ENCODE results near the gene TMEM117.
"Not testable (repeated sequence)": the region's sequence is repeated elsewhere in the genome, so short reads cannot be mapped to it uniquely, and the experiment has no call there.

TMEM117 gene

GRCh38 chr12:44250440-44250839, 414.6 kb downstream of the TMEM117 start:
- not testable (repeated sequence) for H3K23ac ChIP-seq (ENCODE audit: low read depth, low read length, poor library complexity); H3K4me1 ChIP-seq (ENCODE audit: control insufficient read depth in 2 of 2, insufficient read depth in 1 of 2, low read depth in 1 of 2, low read length in 2 of 2); H2BK15ac ChIP-seq (ENCODE audit: low read length); H3K27ac ChIP-seq (replicated peaks; ENCODE audit: low read length); H2BK12ac ChIP-seq (ENCODE audit: low read length); H3K4ac ChIP-seq (ENCODE audit: low read length); H3K18ac ChIP-seq (ENCODE audit: low read length); H3K79me1 ChIP-seq (ENCODE audit: low read depth, low read length); H3K9me3 ChIP-seq (replicated peaks in 1 of 2; ENCODE audit: control insufficient read depth in 2 of 2, insufficient read depth in 1 of 2, low read depth in 1 of 2, low read length in 2 of 2); H2BK5ac ChIP-seq (ENCODE audit: low read length); H2BK120ac ChIP-seq (ENCODE audit: low read depth, low read length); H3K27me3 ChIP-seq (ENCODE audit: control insufficient read depth in 3 of 3, insufficient read depth in 3 of 3, low read depth in 1 of 3, low read length in 3 of 3); H3K36me3 ChIP-seq (replicated peaks in 1 of 2; ENCODE audit: control insufficient read depth in 2 of 2, insufficient read depth in 2 of 2, low read length in 2 of 2); H3K4me3 ChIP-seq (ENCODE audit: low read length in 2 of 2); H2AFZ ChIP-seq (ENCODE audit: low read length); H2AK5ac ChIP-seq (ENCODE audit: low read depth, low read length); H4K91ac ChIP-seq (ENCODE audit: low read depth, low read length, poor library complexity); H3K4me2 ChIP-seq (ENCODE audit: insufficient read depth, low read length, poor library complexity, severe bottlenecking); H4K8ac ChIP-seq (ENCODE audit: low read depth, low read length); H3K9ac ChIP-seq (ENCODE audit: low read depth, low read length, poor library complexity); DNase-seq (ENCODE audit: low spot score); H3K14ac ChIP-seq (ENCODE audit: low read length)
- no CpG with 5 or more reads among the region's 1 CpG for WGBS, 2 donors (ENCODE audit: extremely low coverage in 2 of 2, insufficient read length in 2 of 2, insufficient replicate concordance in 1 of 2)

DNA sequence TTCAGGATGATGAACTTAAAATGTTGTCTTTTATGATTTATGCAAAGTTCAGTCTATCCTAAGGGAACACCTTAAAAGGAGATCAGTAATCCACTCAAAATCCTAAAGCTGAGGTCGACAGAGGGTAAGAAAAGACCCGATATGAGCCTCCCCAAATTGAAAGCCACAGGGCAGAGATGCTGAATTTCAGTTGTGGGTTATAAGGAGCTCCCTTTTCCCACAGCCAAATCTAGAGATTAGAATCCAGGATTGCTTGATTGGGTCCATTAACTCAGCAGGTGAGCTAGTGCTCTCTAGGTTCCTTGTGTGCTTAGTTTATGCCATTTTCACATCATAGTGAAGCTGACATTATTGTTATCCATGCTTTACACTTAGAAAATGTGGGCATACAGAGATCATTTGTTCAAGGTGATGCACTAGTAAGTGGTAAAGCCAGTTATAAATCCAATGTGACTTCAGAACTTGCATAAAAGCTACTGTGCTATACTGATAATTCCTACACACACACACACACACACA, 417.5 kb downstream of the TMEM117 start:
- Histone ChIP-seq H3K4me3 (ENCODE audit: low read length in 2 of 2) (no peak overlapping the region), H3K4me2 (ENCODE audit: insufficient read depth, low read length, poor library complexity, severe bottlenecking) (no peak overlapping the region), H3K9ac (ENCODE audit: low read depth, low read length, poor library complexity) (no peak overlapping the region), H3K36me3 (replicated peaks in 1 of 2; ENCODE audit: control insufficient read depth in 2 of 2, insufficient read depth in 2 of 2, low read length in 2 of 2) (no peaks in the 10 kb centered on the region), H2BK5ac (ENCODE audit: low read length) (no peak overlapping the region), H3K27me3 (ENCODE audit: control insufficient read depth in 3 of 3, insufficient read depth in 3 of 3, low read depth in 1 of 3, low read length in 3 of 3) (no peaks in the 10 kb centered on the region), H3K14ac (ENCODE audit: low read length) (no peak overlapping the region), H3K4me1 (ENCODE audit: control insufficient read depth in 2 of 2, insufficient read depth in 1 of 2, low read depth in 1 of 2, low read length in 2 of 2) (no peaks in the 10 kb centered on the region), H3K4ac (ENCODE audit: low read length) (no peak overlapping the region), H3K9me3 (replicated peaks in 1 of 2; ENCODE audit: control insufficient read depth in 2 of 2, insufficient read depth in 1 of 2, low read depth in 1 of 2, low read length in 2 of 2) (no peaks in the 10 kb centered on the region), H2AFZ (ENCODE audit: low read length) (no peak overlapping the region), H2BK15ac (ENCODE audit: low read length) (no peak overlapping the region), H3K18ac (ENCODE audit: low read length) (no peak overlapping the region), H3K27ac (replicated peaks; ENCODE audit: low read length) (no peak overlapping the region), H3K79me1 (ENCODE audit: low read depth, low read length) (no peaks in the 10 kb centered on the region), H3K23ac (ENCODE audit: low read depth, low read length, poor library complexity) (no peak overlapping the region), H4K91ac (ENCODE audit: low read depth, low read length, poor library complexity) (no peak overlapping the region), H4K8ac (ENCODE audit: low read depth, low read length) (no peak overlapping the region), H2AK5ac (ENCODE audit: low read depth, low read length) (no peak overlapping the region), H2BK120ac (ENCODE audit: low read depth, low read length) (no peak overlapping the region), H2BK12ac (ENCODE audit: low read length) (no peak overlapping the region)
- DNase-seq (ENCODE audit: low spot score): no peak
- no CpG with 5 or more reads among the region's 2 CpGs for WGBS, 2 donors (ENCODE audit: extremely low coverage in 2 of 2, insufficient read length in 2 of 2, insufficient replicate concordance in 1 of 2)

DNA sequence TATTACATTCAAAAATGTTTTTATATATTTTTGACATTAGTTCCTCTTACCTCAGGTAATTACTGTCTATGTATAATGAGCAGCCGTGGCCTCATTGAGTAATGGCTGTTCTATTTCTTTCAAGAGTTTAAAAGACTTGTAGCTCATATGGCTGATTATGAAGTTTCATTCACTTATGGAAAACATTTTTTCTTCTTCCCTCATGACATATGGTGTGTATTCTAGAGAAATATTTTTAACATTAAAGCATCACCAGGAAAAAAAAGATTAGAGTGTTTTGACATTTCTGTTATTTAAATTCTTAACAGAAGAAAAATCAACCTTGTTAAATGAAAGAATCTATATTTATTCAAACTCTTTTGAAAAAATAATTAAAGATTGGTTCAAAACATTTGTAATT, 422.4 kb downstream of the TMEM117 start:
- no peak overlapping the region for H3K4ac ChIP-seq (ENCODE audit: low read length)
- H3K4me3 ChIP-seq (ENCODE audit: low read length in 2 of 2): no peak overlapping the region
- no peak overlapping the region for H3K4me2 ChIP-seq (ENCODE audit: insufficient read depth, low read length, poor library complexity, severe bottlenecking)
- no peaks in the 10 kb centered on the region for H3K79me1 ChIP-seq (ENCODE audit: low read depth, low read length)
- no peaks in the 10 kb centered on the region for H3K36me3 ChIP-seq (replicated peaks in 1 of 2; ENCODE audit: control insufficient read depth in 2 of 2, insufficient read depth in 2 of 2, low read length in 2 of 2)
- H3K14ac ChIP-seq (ENCODE audit: low read length): no peak overlapping the region
- no peak overlapping the region for H3K18ac ChIP-seq (ENCODE audit: low read length)
- H3K27ac ChIP-seq (replicated peaks; ENCODE audit: low read length): no peak overlapping the region
- H3K4me1 ChIP-seq (ENCODE audit: control insufficient read depth in 2 of 2, insufficient read depth in 1 of 2, low read depth in 1 of 2, low read length in 2 of 2): no peaks in the 10 kb centered on the region
- H2AK5ac ChIP-seq (ENCODE audit: low read depth, low read length): no peak overlapping the region
- no peak overlapping the region for H3K9ac ChIP-seq (ENCODE audit: low read depth, low read length, poor library complexity)
- H2BK12ac ChIP-seq (ENCODE audit: low read length): no peak overlapping the region
- H4K8ac ChIP-seq (ENCODE audit: low read depth, low read length): no peak overlapping the region
- H4K91ac ChIP-seq (ENCODE audit: low read depth, low read length, poor library complexity): no peak overlapping the region
- no peak for DNase-seq (ENCODE audit: low spot score)
- H2AFZ ChIP-seq (ENCODE audit: low read length): no peak overlapping the region
- H2BK5ac ChIP-seq (ENCODE audit: low read length): no peak overlapping the region
- no peak overlapping the region for H3K23ac ChIP-seq (ENCODE audit: low read depth, low read length, poor library complexity)
- H3K27me3 ChIP-seq (ENCODE audit: control insufficient read depth in 3 of 3, insufficient read depth in 3 of 3, low read depth in 1 of 3, low read length in 3 of 3): no peaks in the 10 kb centered on the region
- no peak overlapping the region for H2BK15ac ChIP-seq (ENCODE audit: low read length)
- H2BK120ac ChIP-seq (ENCODE audit: low read depth, low read length): no peak overlapping the region
- WGBS, 2 donors (ENCODE audit: extremely low coverage in 2 of 2, insufficient read length in 2 of 2, insufficient replicate concordance in 1 of 2): no CpG with 5 or more reads among the region's 1 CpG
- peaks cover 2 to 3% of the 10 kb centered on the region in 2 donors for H3K9me3 ChIP-seq (replicated peaks in 1 of 2; ENCODE audit: control insufficient read depth in 2 of 2, insufficient read depth in 1 of 2, low read depth in 1 of 2, low read length in 2 of 2)

- DNase-seq (ENCODE audit: low spot score): no peak
- no peaks in the 10 kb centered on the region for H3K27me3 ChIP-seq (ENCODE audit: control insufficient read depth in 3 of 3, insufficient read depth in 3 of 3, low read depth in 1 of 3, low read length in 3 of 3)
- no peak overlapping the region for H2AK5ac ChIP-seq (ENCODE audit: low read depth, low read length)
- H2BK12ac ChIP-seq (ENCODE audit: low read length): no peak overlapping the region
- H3K27ac ChIP-seq (replicated peaks; ENCODE audit: low read length): no peak overlapping the region
- no peak overlapping the region for H2BK5ac ChIP-seq (ENCODE audit: low read length)
- no peaks in the 10 kb centered on the region for H3K79me1 ChIP-seq (ENCODE audit: low read depth, low read length)
- H3K4me1 ChIP-seq (ENCODE audit: control insufficient read depth in 2 of 2, insufficient read depth in 1 of 2, low read depth in 1 of 2, low read length in 2 of 2): no peaks in the 10 kb centered on the region
- no peak overlapping the region for H2BK15ac ChIP-seq (ENCODE audit: low read length)
- H3K9ac ChIP-seq (ENCODE audit: low read depth, low read length, poor library complexity): no peak overlapping the region
- H3K9me3 ChIP-seq (replicated peaks in 1 of 2; ENCODE audit: control insufficient read depth in 2 of 2, insufficient read depth in 1 of 2, low read depth in 1 of 2, low read length in 2 of 2): peaks cover 2 to 3% of the 10 kb centered on the region in 2 donors
- H3K4me2 ChIP-seq (ENCODE audit: insufficient read depth, low read length, poor library complexity, severe bottlenecking): no peak overlapping the region
- H3K18ac ChIP-seq (ENCODE audit: low read length): no peak overlapping the region
- H2AFZ ChIP-seq (ENCODE audit: low read length): no peak overlapping the region
- H2BK120ac ChIP-seq (ENCODE audit: low read depth, low read length): no peak overlapping the region
- H3K4me3 ChIP-seq (ENCODE audit: low read length in 2 of 2): no peak overlapping the region
- H4K8ac ChIP-seq (ENCODE audit: low read depth, low read length): no peak overlapping the region
- H4K91ac ChIP-seq (ENCODE audit: low read depth, low read length, poor library complexity): no peak overlapping the region
- no CpG with 5 or more reads among the region's 6 CpGs for WGBS, 2 donors (ENCODE audit: extremely low coverage in 2 of 2, insufficient read length in 2 of 2, insufficient replicate concordance in 1 of 2)
- H3K14ac ChIP-seq (ENCODE audit: low read length): no peak overlapping the region
- H3K36me3 ChIP-seq (replicated peaks in 1 of 2; ENCODE audit: control insufficient read depth in 2 of 2, insufficient read depth in 2 of 2, low read length in 2 of 2): no peaks in the 10 kb centered on the region
- H3K23ac ChIP-seq (ENCODE audit: low read depth, low read length, poor library complexity): no peak overlapping the region
- no peak overlapping the region for H3K4ac ChIP-seq (ENCODE audit: low read length)
Observed at GRCh38 chr12:44259890-44260289, 424.0 kb downstream of the TMEM117 start.
